Ascending aorta (tissue), 2 donors: ENCODE data around the gene NQO2. TPM values are rescaled to one million over a fixed set of nuclear protein-coding genes. Genes with fewer than 3 reads are reported as not detected.

Experiments used
- DNase-seq, 2 donors: peaks; one replicate each; pipeline ENCODE4 v3.0.0-alpha.2; 2019; ENCODE audit warnings: low spot score in 2 of 2
- H3K27ac ChIP-seq, 2 donors: fragments of 200-600 bp; sonication (generic); one replicate each; pipeline ENCODE4 v1.5.1; 2016 to 2017; ENCODE audit warnings: mild to moderate bottlenecking in 1 of 2
- H3K27me3 ChIP-seq: fragments of 200-600 bp; sonication (generic); one replicate; pipeline ENCODE4 v1.5.1; 2017
- H3K36me3 ChIP-seq, 2 donors: fragments of 200-600 bp; sonication (generic); one replicate each; pipeline ENCODE4 v1.5.1; 2016
- H3K4me1 ChIP-seq, 2 donors: fragments of 200-600 bp; sonication (generic); one replicate each; pipeline ENCODE4 v1.5.1; 2016 to 2017; ENCODE audit warnings: mild to moderate bottlenecking in 1 of 2
- H3K4me3 ChIP-seq, 2 donors: fragments of 200-600 bp; sonication (generic); one replicate each; pipeline ENCODE4 v1.5.1; 2016 to 2017; ENCODE audit warnings: mild to moderate bottlenecking in 1 of 2
- H3K9me3 ChIP-seq, 2 donors: fragments of 200-600 bp; sonication (generic); one replicate each; pipeline ENCODE4 v1.5.1; 2016
- CTCF ChIP-seq, 3 experiments: fragments of 200-600 bp in 2 of 3; fragments of 450-650 bp in 1 of 3; sonication (generic) in 2 of 3; IDR thresholded peaks; one replicate each; pipeline ENCODE4 v1.5.1; 2016 to 2019; ENCODE audit warnings: antibody characterized with exemption in 3 of 3, mild to moderate bottlenecking in 1 of 3, moderate library complexity in 1 of 3
- intact Hi-C: fragments of 100-400 bp; cut with DNase I; formaldehyde crosslinking; loops from one replicate; pipeline ENCODE4 v1.15.1; 2023
- total RNA-seq: library from RNA; depleted of rRNA; stranded (reverse); fragments of >200 nt; gene quantifications from one replicate; pipeline ENCODE4 v1.1.0, GENCODE V29; 2016

NQO2 gene
- total RNA-seq, 1 donor from 2014 or later, result 7.7 TPM

GRCh38 chr6:3068329-3069214, 68.9 kb downstream of the NQO2 start, which contains the start of gene RIPK1:
RIPK1 (plus strand) TSS chr6:3068494; CDS start chr6:3076824, 8,330 bp downstream.
- H3K36me3 ChIP-seq, result peaks cover 0 to under 1% of the 10 kb centered on the region in 2 donors
- peak; percentile 74 to 95 for DNase-seq
- H3K27ac ChIP-seq, result peak within 1 kb of the TSS; percentile 96 to 98
- H3K4me3 ChIP-seq, result peak within 1 kb of the TSS; percentile 77 to 85
- H3K4me1 ChIP-seq, result peaks cover 8 to 19% of the 10 kb centered on the region in 2 donors
- no peaks in the 10 kb centered on the region for H3K9me3 ChIP-seq
- peak in 2 of 3 experiments; percentile 26 to 46 for TF ChIP-seq CTCF (IDR thresholded peaks at IDR 0.05)
- intact Hi-C loops, result loop anchor here (1.0 to 5.0 kb wide), 4 partner anchors 50 to 1068 kb away; partner anchors contain the start of genes BPHL, TUBB2A and WRNIP1
- no peaks in the 10 kb centered on the region for H3K27me3 ChIP-seq

Other genes with a start within 250 kb of the NQO2 start
- not detected for gene MYLK4, start 249.0 kb upstream of the NQO2 start, total RNA-seq
- 100 TPM for gene WRNIP1, start 234.5 kb upstream of the NQO2 start, total RNA-seq
- gene SERPINB1, start 158.0 kb upstream of the NQO2 start, total RNA-seq, result 14.0 TPM
- gene SERPINB9, start 96.6 kb upstream of the NQO2 start, total RNA-seq, result 6.5 TPM
- 222 TPM for gene SERPINB6, start 28.3 kb upstream of the NQO2 start, total RNA-seq
- 20.1 TPM for gene RIPK1, start 68.6 kb downstream of the NQO2 start, total RNA-seq
- gene BPHL, start 118.8 kb downstream of the NQO2 start, total RNA-seq, result 7.7 TPM
- gene TUBB2A, start 157.7 kb downstream of the NQO2 start, total RNA-seq, result 121 TPM
- not detected for gene TUBB2B, start 227.8 kb downstream of the NQO2 start, total RNA-seq